ENCODE measurements around the gene KCNMB1.

The KCNMB1 gene

DNA sequence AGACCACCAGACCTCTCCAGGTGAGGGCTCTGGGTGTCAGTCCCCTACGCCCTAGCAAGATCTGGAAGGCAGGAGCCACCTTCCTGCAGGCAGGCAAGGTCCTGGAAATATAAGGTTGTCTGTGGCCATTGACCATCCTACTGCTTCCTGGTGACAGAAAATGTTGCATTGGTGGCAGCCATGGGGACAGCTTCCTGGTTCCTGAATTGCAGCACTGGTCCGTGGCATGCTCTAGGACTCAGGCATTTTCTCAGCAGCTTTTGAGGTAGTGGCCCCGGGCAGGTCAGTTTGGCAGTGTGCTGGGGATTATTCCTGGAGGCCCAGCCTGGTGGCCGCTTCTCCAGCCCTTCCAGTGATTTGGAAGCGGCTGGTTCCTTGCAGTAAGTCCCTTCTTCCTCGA is 36.6 kb upstream of the KCNMB1 start:
- TF ChIP-seq, protein P1, sequence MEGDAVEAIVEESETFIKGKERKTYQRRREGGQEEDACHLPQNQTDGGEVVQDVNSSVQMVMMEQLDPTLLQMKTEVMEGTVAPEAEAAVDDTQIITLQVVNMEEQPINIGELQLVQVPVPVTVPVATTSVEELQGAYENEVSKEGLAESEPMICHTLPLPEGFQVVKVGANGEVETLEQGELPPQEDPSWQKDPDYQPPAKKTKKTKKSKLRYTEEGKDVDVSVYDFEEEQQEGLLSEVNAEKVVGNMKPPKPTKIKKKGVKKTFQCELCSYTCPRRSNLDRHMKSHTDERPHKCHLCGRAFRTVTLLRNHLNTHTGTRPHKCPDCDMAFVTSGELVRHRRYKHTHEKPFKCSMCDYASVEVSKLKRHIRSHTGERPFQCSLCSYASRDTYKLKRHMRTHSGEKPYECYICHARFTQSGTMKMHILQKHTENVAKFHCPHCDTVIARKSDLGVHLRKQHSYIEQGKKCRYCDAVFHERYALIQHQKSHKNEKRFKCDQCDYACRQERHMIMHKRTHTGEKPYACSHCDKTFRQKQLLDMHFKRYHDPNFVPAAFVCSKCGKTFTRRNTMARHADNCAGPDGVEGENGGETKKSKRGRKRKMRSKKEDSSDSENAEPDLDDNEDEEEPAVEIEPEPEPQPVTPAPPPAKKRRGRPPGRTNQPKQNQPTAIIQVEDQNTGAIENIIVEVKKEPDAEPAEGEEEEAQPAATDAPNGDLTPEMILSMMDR (conservative IDR thresholded peaks at IDR 0.05; ENCODE audit: low read length): no peak

DNA sequence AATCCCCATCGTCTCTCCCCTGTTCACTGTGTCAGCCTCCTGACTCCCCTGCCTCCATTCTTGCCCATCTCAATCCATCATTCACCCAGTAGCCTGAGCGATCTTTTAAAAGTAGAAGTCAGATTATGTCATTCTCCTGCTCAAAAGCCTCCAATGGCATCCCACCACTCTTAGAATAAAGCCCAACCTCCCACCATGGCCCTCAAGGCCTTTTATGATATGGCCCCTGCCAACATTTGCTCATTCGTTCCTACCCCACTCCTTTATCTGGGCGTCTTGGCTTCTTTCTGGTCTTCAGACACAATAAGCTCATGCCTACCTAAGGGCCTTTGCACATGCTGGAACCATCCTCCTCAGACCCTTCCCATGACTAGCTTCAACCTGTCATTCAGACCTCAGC is 35.5 kb upstream of the KCNMB1 start:
- TF ChIP-seq, protein P1 (conservative IDR thresholded peaks at IDR 0.05; ENCODE audit: low read length): no peak
- DNase-seq (ENCODE audit: low read depth): no peak
- no peak overlapping the region for H3K4me3 ChIP-seq (ENCODE audit: low read length)

More for the DNA sequence above, 36.6 kb upstream of the KCNMB1 start:
- H3K4me3 ChIP-seq (ENCODE audit: low read length): no peak overlapping the region
- no peak for DNase-seq (ENCODE audit: low read depth)

DNA sequence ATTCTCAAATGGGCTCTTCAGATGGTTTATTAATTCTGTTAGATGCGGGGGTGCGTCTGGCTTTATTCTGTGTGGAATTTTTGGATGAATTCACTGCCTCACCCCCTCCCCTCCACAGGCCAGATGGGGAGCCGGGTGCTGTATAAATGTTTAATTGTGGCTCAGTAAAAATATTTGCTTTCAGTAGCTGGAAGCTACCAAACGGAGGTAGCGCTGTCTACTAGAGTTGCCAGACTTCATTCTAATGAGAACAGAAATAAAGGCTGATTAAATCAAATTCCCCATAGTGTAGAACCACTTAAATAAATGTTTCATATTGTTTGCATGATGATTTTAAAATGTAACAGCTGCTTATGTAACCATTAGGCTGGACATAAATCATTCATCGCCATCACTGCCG is 34.5 kb upstream of the KCNMB1 start:
- H3K4me3 ChIP-seq (ENCODE audit: low read length): no peak overlapping the region

DNA sequence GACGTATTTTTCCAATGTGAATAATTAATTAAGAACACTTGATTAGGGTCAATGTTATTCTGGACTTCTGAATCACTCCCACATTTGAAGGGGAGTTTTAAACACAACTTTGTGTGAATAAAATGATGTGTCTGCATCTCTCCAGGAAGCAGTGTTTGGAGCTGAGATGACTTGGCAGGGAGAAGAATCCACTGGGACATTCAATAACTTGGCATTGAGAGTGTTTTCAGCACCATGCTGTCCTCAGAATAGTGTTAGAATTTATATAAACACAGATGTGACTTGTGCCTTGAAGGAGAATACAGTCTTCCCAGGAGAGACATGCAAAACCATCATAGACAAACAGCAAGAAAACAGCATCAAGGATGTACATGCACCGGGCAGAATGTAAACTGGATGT is 32.7 kb upstream of the KCNMB1 start:
- no peak for DNase-seq (ENCODE audit: low read depth)
- no peak overlapping the region for H3K4me3 ChIP-seq (ENCODE audit: low read length)
- TF ChIP-seq, protein P1 (conservative IDR thresholded peaks at IDR 0.05; ENCODE audit: low read length): no peak

More for the DNA sequence above, 34.5 kb upstream of the KCNMB1 start:
- TF ChIP-seq, protein P1 (conservative IDR thresholded peaks at IDR 0.05; ENCODE audit: low read length): no peak
- DNase-seq (ENCODE audit: low read depth): no peak

DNA sequence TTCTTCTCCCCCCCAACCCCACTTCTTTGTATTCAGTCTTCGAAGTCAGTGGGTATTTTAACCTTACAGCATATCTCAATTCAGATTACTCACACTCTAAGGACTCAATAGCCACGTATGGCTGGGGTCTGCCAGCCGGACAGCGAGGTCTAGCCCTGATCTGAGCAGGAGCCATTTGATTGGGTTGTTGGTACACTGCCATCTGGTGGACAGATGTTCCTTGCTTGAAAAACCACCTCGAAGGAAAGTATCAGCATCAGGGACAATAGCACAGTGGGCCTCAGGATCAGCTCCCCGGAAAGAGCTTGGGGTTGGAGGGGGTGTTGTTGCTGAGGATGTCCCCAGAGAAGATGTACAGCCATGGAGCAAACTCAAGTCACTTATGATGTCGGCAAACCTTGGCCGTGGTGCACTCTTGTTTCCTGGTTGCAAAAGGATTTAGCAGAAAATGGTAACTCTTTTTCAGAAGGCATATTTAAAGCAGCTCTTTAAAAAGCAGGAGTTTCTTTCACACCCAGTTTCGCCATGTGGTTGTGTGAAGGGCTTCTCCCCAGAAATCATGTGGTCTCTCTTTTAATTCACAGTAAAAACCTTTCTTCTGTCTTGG is 31.7 kb upstream of the KCNMB1 start:
- DNase-seq (ENCODE audit: low read depth): peak; percentile 67
- no peak overlapping the region for H3K4me3 ChIP-seq (ENCODE audit: low read length)
- TF ChIP-seq, protein P1 (conservative IDR thresholded peaks at IDR 0.05; ENCODE audit: low read length): peak; percentile 84

DNA sequence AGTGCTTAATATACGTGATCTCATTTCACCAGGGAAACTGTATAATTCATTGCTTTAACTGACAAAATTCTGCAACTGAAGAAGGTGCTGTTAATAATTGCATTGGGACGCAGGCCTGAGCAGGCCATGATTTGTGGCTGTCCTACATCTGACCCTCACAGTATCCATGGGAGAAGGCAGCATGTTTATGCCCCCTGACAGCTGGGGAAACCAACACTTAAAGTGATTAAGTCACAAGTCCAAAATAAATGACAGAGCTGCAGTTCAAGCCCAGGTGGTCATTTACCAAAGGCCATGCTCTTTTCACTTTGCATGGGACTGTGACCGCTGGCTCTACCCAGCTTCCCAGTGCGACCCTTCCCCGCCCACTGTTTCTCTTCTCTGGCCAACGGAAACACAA is 30.5 kb upstream of the KCNMB1 start:
- TF ChIP-seq, protein P1 (conservative IDR thresholded peaks at IDR 0.05; ENCODE audit: low read length): no peak
- no peak overlapping the region for H3K4me3 ChIP-seq (ENCODE audit: low read length)
- no peak for DNase-seq (ENCODE audit: low read depth)

DNA sequence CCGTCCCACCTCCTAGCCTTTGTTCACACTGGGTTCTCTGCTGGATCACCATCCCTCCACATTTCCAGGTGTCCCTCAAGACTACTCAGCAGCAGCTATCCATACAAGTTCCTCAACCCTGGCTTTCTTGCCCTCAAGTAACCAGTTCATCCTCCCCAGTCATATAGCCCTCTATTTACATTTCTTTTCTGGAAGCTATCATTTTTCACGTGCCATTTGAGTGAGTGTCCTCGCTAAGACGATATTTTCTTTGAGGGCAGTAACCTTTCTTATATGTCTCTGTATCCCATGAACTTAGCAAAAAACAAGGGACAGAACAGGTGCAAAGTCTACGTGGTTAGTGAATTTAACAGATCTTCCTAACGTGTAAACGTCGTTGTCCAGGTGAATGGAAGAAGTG is 29.6 kb upstream of the KCNMB1 start:
- DNase-seq (ENCODE audit: low read depth): no peak
- no peak overlapping the region for H3K4me3 ChIP-seq (ENCODE audit: low read length)
- TF ChIP-seq, protein P1 (conservative IDR thresholded peaks at IDR 0.05; ENCODE audit: low read length): no peak

Data from AG10803 (cell line).